Coronary artery (tissue), 2 donors: ENCODE data around the gene FOXP1.

ENCODE experiments used
- DNase-seq: peaks from one replicate; pipeline ENCODE4 v3.0.0-alpha.2; 2017; ENCODE audit warnings: low spot score
- H3K27ac ChIP-seq, 2 donors: fragments of 200-600 bp; sonication (generic); one replicate each; pipeline ENCODE4 v1.5.1; 2016 to 2019
- H3K4me3 ChIP-seq: fragments of 200-600 bp; sonication (generic); 2 replicates; pipeline ENCODE4 v1.5.1; 2016; ENCODE audit warnings: mild to moderate bottlenecking, moderate library complexity
- CTCF ChIP-seq: fragments of 200-600 bp; sonication (generic); IDR thresholded peaks from one replicate; pipeline ENCODE4 v1.5.1; 2019; ENCODE audit warnings: antibody characterized with exemption

Gene FOXP1

GRCh38 chr3:71517271-71517791, 66.2 kb downstream of the FOXP1 start:
- H3K27ac ChIP-seq, result no peak overlapping the region
- H3K4me3 ChIP-seq, result no peak overlapping the region
- no peak for DNase-seq
- TF ChIP-seq CTCF, result no peak

- Histone ChIP-seq H3K27ac (peak overlapping the region in 1 of 2 donors; percentile 32), H3K4me3 (no peak overlapping the region)
- TF ChIP-seq CTCF, result no peak
- no peak for DNase-seq
Observed at GRCh38 chr3:71515636-71516365, 67.7 kb downstream of the FOXP1 start.

GRCh38 chr3:71514621-71515020, 68.9 kb downstream of the FOXP1 start:
- no peak for DNase-seq
- no peak overlapping the region for H3K27ac ChIP-seq
- TF ChIP-seq CTCF, result no peak
- H3K4me3 ChIP-seq, result no peak overlapping the region

GRCh38 chr3:71513515-71513914, 70.0 kb downstream of the FOXP1 start:
- no peak for TF ChIP-seq CTCF
- no peak overlapping the region for H3K27ac ChIP-seq
- DNase-seq, result no peak
- no peak overlapping the region for H3K4me3 ChIP-seq

- Histone ChIP-seq H3K27ac (no peak overlapping the region), H3K4me3 (no peak overlapping the region)
- no peak for DNase-seq
- no peak for TF ChIP-seq CTCF
Observed at GRCh38 chr3:71513081-71513480, 70.4 kb downstream of the FOXP1 start.

- TF ChIP-seq CTCF, result no peak
- no peak overlapping the region for H3K27ac ChIP-seq
- DNase-seq, result no peak
- H3K4me3 ChIP-seq, result no peak overlapping the region
Observed at GRCh38 chr3:71512544-71512943, 71.0 kb downstream of the FOXP1 start.

GRCh38 chr3:71512000-71512399, 71.5 kb downstream of the FOXP1 start:
- no peak for TF ChIP-seq CTCF
- no peak overlapping the region for H3K4me3 ChIP-seq
- no peak overlapping the region for H3K27ac ChIP-seq
- no peak for DNase-seq
